Measurements from ENCODE around the gene SMG1.
"Not testable (repeated sequence)": the region's sequence is repeated elsewhere in the genome, so short reads cannot be mapped to it uniquely, and the experiment has no call there.

The SMG1 gene

GRCh38 chr16:18931756-18932155 is 5.5 kb upstream of the SMG1 start:
- no peak for FAIRE-seq
- DNase-seq (ENCODE audit: insufficient read length, low spot score), result no peak

DNA sequence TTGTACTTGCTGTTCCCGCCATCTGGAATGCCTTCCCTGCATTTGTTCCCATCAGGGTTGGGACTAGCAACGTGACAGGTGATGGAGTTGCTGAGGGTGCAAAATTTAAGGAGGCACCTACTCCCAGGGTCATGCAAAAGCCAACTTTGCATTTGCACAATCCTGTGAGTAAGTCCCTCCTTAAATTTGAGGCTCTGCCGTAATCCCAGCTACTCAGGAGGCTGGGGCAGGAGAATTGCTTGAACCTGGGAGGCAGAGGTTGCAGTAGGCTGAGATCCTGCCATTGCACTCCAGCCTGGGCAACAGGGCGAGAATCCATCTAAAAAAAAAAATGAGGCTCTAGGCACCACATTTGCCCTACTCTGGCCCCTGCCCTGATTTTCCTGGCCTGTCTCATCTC is 3.9 kb upstream of the SMG1 start:
- FAIRE-seq; DNase-seq (ENCODE audit: insufficient read length, low spot score): not testable (repeated sequence)

More at GRCh38 chr16:18931756-18932155, 5.5 kb upstream of the SMG1 start:
- TF ChIP-seq, protein P1, sequence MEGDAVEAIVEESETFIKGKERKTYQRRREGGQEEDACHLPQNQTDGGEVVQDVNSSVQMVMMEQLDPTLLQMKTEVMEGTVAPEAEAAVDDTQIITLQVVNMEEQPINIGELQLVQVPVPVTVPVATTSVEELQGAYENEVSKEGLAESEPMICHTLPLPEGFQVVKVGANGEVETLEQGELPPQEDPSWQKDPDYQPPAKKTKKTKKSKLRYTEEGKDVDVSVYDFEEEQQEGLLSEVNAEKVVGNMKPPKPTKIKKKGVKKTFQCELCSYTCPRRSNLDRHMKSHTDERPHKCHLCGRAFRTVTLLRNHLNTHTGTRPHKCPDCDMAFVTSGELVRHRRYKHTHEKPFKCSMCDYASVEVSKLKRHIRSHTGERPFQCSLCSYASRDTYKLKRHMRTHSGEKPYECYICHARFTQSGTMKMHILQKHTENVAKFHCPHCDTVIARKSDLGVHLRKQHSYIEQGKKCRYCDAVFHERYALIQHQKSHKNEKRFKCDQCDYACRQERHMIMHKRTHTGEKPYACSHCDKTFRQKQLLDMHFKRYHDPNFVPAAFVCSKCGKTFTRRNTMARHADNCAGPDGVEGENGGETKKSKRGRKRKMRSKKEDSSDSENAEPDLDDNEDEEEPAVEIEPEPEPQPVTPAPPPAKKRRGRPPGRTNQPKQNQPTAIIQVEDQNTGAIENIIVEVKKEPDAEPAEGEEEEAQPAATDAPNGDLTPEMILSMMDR (IDR thresholded peaks at IDR 0.05; ENCODE audit: insufficient read depth, missing control alignments), result no peak

GRCh38 chr16:18928073-18928472 is 1.9 kb upstream of the SMG1 start:
- not testable (repeated sequence) for DNase-seq (ENCODE audit: insufficient read length, low spot score); FAIRE-seq

GRCh38 chr16:18925215-18925985 is 808 bp downstream of the SMG1 start:
- DNase-seq (ENCODE audit: insufficient read length, low spot score); FAIRE-seq: not testable (repeated sequence)

DNA sequence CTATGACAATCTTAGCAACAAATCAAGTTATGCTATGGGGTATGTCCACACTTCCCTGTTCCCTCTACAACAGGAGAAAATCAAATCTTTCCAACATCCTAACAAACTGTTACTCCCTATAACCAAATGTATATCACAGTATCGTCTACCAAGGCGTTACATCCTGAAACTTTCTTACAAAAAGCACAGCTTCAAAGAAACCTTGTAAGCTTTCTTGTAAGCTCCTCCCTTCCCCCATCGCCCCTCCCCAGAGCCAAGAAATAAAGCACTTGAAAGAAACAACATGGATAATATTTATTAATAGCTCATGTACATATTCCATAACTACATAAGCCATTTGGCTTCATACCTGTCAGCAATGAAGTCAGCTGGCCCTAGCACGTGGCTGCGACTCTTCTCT is 2.3 kb downstream of the SMG1 start:
- FAIRE-seq; DNase-seq (ENCODE audit: insufficient read length, low spot score): not testable (repeated sequence)

DNA sequence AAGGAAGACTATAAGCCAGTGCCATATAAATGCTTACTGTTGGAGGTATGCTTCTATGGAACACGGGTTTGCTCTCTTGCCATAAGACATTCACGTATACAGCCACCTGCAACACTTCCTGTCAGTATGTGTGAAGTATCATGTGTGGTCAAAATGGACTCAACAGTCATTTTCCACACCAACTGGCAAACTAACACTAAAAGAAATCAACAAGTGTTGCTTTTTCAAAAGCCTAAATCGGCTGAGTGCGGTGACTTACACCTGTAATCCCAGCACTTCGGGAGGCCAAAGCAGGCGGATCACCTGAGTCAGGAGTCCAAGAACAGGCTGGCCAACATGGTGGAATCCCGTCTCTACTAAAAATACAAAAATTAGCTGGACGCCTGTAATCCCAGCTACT is 3.1 kb downstream of the SMG1 start:
- DNase-seq (ENCODE audit: insufficient read length, low spot score); FAIRE-seq: not testable (repeated sequence)

DNA sequence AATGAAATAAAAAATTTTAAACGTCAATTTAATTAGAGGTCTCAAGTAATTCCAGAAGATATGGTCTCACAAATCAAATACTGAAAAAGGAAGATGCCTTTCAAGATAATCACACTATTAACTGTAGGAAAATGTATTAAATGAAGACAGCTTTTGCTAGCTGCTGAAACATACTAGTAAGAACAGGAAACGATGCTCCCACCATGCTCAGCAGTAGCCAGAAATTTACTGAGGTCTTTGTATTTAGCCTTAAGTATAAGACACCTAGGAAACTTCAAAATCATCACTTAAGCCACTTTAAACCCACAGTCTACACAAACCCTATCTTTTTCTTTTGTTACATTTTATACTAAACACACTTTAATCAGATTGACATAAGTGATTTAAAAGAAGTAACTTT is 16.6 kb downstream of the SMG1 start:
- not testable (repeated sequence) for DNase-seq (ENCODE audit: insufficient read length, low spot score); FAIRE-seq

GRCh38 chr16:18908716-18909115 is 17.5 kb downstream of the SMG1 start:
- DNase-seq (ENCODE audit: insufficient read length, low spot score); FAIRE-seq: not testable (repeated sequence)

- not testable (repeated sequence) for FAIRE-seq; DNase-seq (ENCODE audit: insufficient read length, low spot score)
These were observed 23.4 kb downstream of the SMG1 start for GRCh38 chr16:18902778-18903177.

GRCh38 chr16:18902044-18902443 is 24.2 kb downstream of the SMG1 start:
- DNase-seq (ENCODE audit: insufficient read length, low spot score); FAIRE-seq: not testable (repeated sequence)

- FAIRE-seq; DNase-seq (ENCODE audit: insufficient read length, low spot score): not testable (repeated sequence)
These were observed 25.0 kb downstream of the SMG1 start for GRCh38 chr16:18901194-18901593.

GRCh38 chr16:18884456-18884855 is 41.8 kb downstream of the SMG1 start:
- FAIRE-seq; DNase-seq (ENCODE audit: insufficient read length, low spot score): not testable (repeated sequence)

- DNase-seq (ENCODE audit: insufficient read length, low spot score); FAIRE-seq: not testable (repeated sequence)
These were observed 48.5 kb downstream of the SMG1 start for GRCh38 chr16:18877734-18878133.

GRCh38 chr16:18877259-18877658 is 48.9 kb downstream of the SMG1 start:
- not testable (repeated sequence) for DNase-seq (ENCODE audit: insufficient read length, low spot score); FAIRE-seq

- not testable (repeated sequence) for FAIRE-seq; DNase-seq (ENCODE audit: insufficient read length, low spot score)
These were observed 49.9 kb downstream of the SMG1 start for GRCh38 chr16:18876301-18876700.

GRCh38 chr16:18869043-18869771 is 57.0 kb downstream of the SMG1 start:
- DNase-seq (ENCODE audit: insufficient read length, low spot score); FAIRE-seq: not testable (repeated sequence)

GRCh38 chr16:18866277-18866823 is 59.9 kb downstream of the SMG1 start:
- FAIRE-seq; DNase-seq (ENCODE audit: insufficient read length, low spot score): not testable (repeated sequence)

GRCh38 chr16:18862891-18863290 is 63.3 kb downstream of the SMG1 start:
- not testable (repeated sequence) for DNase-seq (ENCODE audit: insufficient read length, low spot score); FAIRE-seq

All from D721Med (cell line).